ENCODE measurements around the gene PCCA. TPM values are rescaled to one million over a fixed set of nuclear protein-coding genes. Genes with fewer than 3 reads are reported as not detected.

The PCCA gene
- total and polyA plus RNA-seq, 2 of the 13 experiments (the other 11 are each of a cell fraction or from before 2014, with no cell fraction given) = 15.0 to 32.2 TPM

DNA sequence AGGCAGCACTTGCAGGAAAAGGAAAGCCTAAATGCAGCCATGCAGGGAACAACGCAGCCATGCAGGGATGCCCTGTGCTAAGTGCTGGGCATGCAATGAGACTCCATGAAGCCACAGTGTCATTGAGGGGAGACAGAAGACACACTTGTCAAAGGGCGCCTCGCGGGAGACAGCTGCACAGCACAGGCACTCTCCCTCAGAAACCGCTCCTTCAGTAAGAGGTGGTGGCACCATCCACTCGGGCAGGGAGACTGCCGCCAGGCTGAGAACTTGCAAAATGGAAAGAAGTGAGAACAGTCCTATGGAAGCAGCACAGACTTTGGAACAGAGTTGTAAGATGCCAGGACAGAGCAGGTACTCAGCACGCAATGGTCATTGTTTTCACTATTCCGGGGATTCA lies 448.6 kb downstream of the PCCA start:
- no peak for TF ChIP-seq MIER2 (CRISPR knock-in tag; IDR thresholded peaks at IDR 0.05)
- TF ChIP-seq, protein P1, sequence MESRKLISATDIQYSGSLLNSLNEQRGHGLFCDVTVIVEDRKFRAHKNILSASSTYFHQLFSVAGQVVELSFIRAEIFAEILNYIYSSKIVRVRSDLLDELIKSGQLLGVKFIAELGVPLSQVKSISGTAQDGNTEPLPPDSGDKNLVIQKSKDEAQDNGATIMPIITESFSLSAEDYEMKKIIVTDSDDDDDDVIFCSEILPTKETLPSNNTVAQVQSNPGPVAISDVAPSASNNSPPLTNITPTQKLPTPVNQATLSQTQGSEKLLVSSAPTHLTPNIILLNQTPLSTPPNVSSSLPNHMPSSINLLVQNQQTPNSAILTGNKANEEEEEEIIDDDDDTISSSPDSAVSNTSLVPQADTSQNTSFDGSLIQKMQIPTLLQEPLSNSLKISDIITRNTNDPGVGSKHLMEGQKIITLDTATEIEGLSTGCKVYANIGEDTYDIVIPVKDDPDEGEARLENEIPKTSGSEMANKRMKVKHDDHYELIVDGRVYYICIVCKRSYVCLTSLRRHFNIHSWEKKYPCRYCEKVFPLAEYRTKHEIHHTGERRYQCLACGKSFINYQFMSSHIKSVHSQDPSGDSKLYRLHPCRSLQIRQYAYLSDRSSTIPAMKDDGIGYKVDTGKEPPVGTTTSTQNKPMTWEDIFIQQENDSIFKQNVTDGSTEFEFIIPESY (CRISPR knock-in tag; IDR thresholded peaks at IDR 0.05) = peak; percentile 53; the same call in 1 of the 2 replicates
- WGBS (ENCODE audit: low lambda C conversion rate) = 88% methylated on average over 9 of the region's 9 CpGs
- ChIA-PET CTCF (ENCODE audit: low intra/inter-chr PET ratio, low total read pairs) (no interaction called here), POLR2A (no interaction called here)
- Histone ChIP-seq H3K36me3 (replicated peaks in 1 of 2; ENCODE audit: control insufficient read depth in 1 of 2, insufficient read depth in 2 of 2, low read length in 2 of 2) (0 out of 5 replicates have a peak, but pooled peaks cover 0 to 3% of the 10 kb centered on the region in 2 experiments), H2AFZ (ENCODE audit: low read length) (no peak overlapping the region), H4K20me1 (ENCODE audit: insufficient read depth, low read length) (no peaks in the 10 kb centered on the region), H3K9me3 (ENCODE audit: low read length) (peaks cover 6% of the 10 kb centered on the region; the same call in 1 of the 2 replicates), H3K27ac (ENCODE audit: extremely low read length, insufficient read depth, low read length) (no peak overlapping the region), H3K4me1 (ENCODE audit: insufficient read depth, low read length) (peaks cover 38% of the 10 kb centered on the region), H3K4me3 (replicated peaks in 1 of 3; ENCODE audit: insufficient read depth in 1 of 3, low read depth in 2 of 3, low read length in 3 of 3) (no peak overlapping the region), H3K4me2 (ENCODE audit: low read depth, low read length) (no peak overlapping the region), H3K9ac (ENCODE audit: insufficient read depth, low read depth, low read length) (no peak overlapping the region), H3K27me3 (ENCODE audit: control insufficient read depth in 1 of 2, insufficient read depth in 2 of 2, low read length in 2 of 2) (no peaks in the 10 kb centered on the region), H3K79me2 (ENCODE audit: insufficient read depth, low read length) (no peaks in the 10 kb centered on the region)
- FAIRE-seq (no peak), ATAC-seq (no peak; the same call in 2 of the 3 replicates), DNase-seq (ENCODE audit: low spot score) (no peak)
- intact Hi-C loops (cut with micrococcal nuclease; ENCODE audit: unreplicated experiment) (no loop called here), in situ Hi-C loops (cut with HindIII; ENCODE audit: extremely low pct_ligation_motif_present, low pct_unique_long_range_greater_than_20kb) (loop anchor here (25.0 kb wide), 1 partner anchor 875 kb away; no protein-coding TSS in a partner anchor)
- BruUV-seq (replicated peaks) = no TSS peak

DNA sequence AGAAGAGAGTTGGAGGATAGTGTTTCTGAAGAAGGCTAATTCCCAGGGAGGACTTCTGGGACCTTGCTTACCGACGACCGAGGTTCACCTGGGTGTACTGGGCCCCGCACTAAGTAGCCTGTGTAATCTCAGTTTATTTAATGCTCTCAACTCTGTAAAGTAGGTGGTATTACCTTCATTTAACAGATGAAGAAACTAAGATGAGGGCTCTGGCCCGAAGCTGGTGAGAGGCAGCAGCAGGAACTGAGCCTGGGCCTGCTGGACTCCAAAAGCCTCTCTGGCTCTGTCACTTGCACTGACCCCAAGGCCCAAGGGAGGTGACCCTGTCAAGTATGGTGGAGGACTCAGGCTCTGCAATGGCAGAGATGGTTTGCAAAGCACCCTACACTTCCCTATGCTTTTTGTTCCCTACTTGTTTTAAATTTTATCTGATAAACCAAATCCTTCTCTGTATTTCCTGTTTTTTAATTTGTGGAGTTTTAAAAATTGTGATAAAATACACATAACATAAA lies 449.1 kb downstream of the PCCA start:
- Histone ChIP-seq H3K27me3 (ENCODE audit: control insufficient read depth in 1 of 2, insufficient read depth in 2 of 2, low read length in 2 of 2) (no peaks in the 10 kb centered on the region), H3K79me2 (ENCODE audit: insufficient read depth, low read length) (no peaks in the 10 kb centered on the region), H3K4me2 (ENCODE audit: low read depth, low read length) (no peak overlapping the region), H3K9ac (ENCODE audit: insufficient read depth, low read depth, low read length) (no peak overlapping the region), H3K9me3 (ENCODE audit: low read length) (peaks cover 6% of the 10 kb centered on the region; the same call in 1 of the 2 replicates), H3K4me1 (ENCODE audit: insufficient read depth, low read length) (peaks cover 42% of the 10 kb centered on the region), H3K27ac (ENCODE audit: extremely low read length, insufficient read depth, low read length) (no peak overlapping the region), H3K36me3 (replicated peaks in 1 of 2; ENCODE audit: control insufficient read depth in 1 of 2, insufficient read depth in 2 of 2, low read length in 2 of 2) (0 out of 5 replicates have a peak, but pooled peaks cover 0 to under 1% of the 10 kb centered on the region in 2 experiments), H4K20me1 (ENCODE audit: insufficient read depth, low read length) (no peaks in the 10 kb centered on the region), H2AFZ (ENCODE audit: low read length) (no peak overlapping the region), H3K4me3 (replicated peaks in 1 of 3; ENCODE audit: insufficient read depth in 1 of 3, low read depth in 2 of 3, low read length in 3 of 3) (no peak overlapping the region; a peak in 1 of 6 replicates)
- ATAC-seq (peak; percentile 56), FAIRE-seq (no peak), DNase-seq (ENCODE audit: low spot score) (no peak)
- 98% methylated on average over 5 of the region's 5 CpGs for WGBS (ENCODE audit: low lambda C conversion rate)
- ChIA-PET POLR2A (no interaction called here), CTCF (ENCODE audit: low intra/inter-chr PET ratio, low total read pairs) (no interaction called here)
- no TSS peak for BruUV-seq (replicated peaks)
- intact Hi-C loops (cut with micrococcal nuclease; ENCODE audit: unreplicated experiment) (no loop called here), in situ Hi-C loops (cut with HindIII; ENCODE audit: extremely low pct_ligation_motif_present, low pct_unique_long_range_greater_than_20kb) (loop anchor here (25.0 kb wide), 1 partner anchor 876 kb away; no protein-coding TSS in a partner anchor)
- no peak for TF ChIP-seq REL (CRISPR knock-in tag; conservative IDR thresholded peaks at IDR 0.05)
- TF ChIP-seq ATF1 (CRISPR knock-in tag; IDR thresholded peaks at IDR 0.05) = no peak
- TF ChIP-seq SRF (IDR thresholded peaks at IDR 0.05; ENCODE audit: low read depth, low read length) = no peak
- TF ChIP-seq ARHGAP35 (CRISPR knock-in tag; IDR thresholded peaks at IDR 0.05; ENCODE audit: borderline replicate concordance) = no peak
- TF ChIP-seq ZNF326 (CRISPR knock-in tag; IDR thresholded peaks at IDR 0.05; ENCODE audit: borderline replicate concordance) = no peak
- no peak for TF ChIP-seq TCF12 (IDR thresholded peaks at IDR 0.05)
- no peak for TF ChIP-seq TCF12 (CRISPR knock-in tag; IDR thresholded peaks at IDR 0.05)
- no peak for TF ChIP-seq HOXA5 (CRISPR knock-in tag; IDR thresholded peaks at IDR 0.05)
- no peak for TF ChIP-seq CHD2 (IDR thresholded peaks at IDR 0.05; ENCODE audit: low read depth, low read length)
